Activated B cell treated with CpG ODN at 0.5 μM for 24 hours (primary cell): ENCODE measurements around the gene TRPV3. TPM values are rescaled to one million over a fixed set of nuclear protein-coding genes. Genes with fewer than 3 reads are reported as not detected.

Experiments used
- ATAC-seq: fragments of 200-7000 bp; cut with Tn5 transposase; one replicate; pipeline ENCODE4 v1.10.0; 2021; ENCODE audit warnings: low read depth, mild to moderate bottlenecking, moderate library complexity
- CTCF ChIA-PET: fragments of 350-600 bp; sonication (Branson Sonifier 250); formaldehyde crosslinking; loops from one replicate; lab custom pipeline; 2021; ENCODE audit warnings: antibody characterized with exemption; lab: Charles Lee
- POLR2A ChIA-PET: fragments of 350-600 bp; sonication (Branson Sonifier 250); formaldehyde crosslinking; loops from one replicate; lab custom pipeline; 2021; ENCODE audit warnings: antibody characterized with exemption; lab: Charles Lee
- DNase-seq: peaks from one replicate; pipeline ENCODE4 v3.0.0; 2022
- H3K27ac Mint-ChIP-seq: one replicate; pipeline ENCODE4 v1.8.0; 2020; ENCODE audit warnings: mixed read lengths
- H3K27me3 Mint-ChIP-seq: one replicate; pipeline ENCODE4 v1.8.0; 2021; ENCODE audit warnings: mixed read lengths
- H3K36me3 Mint-ChIP-seq: one replicate; pipeline ENCODE4 v1.8.0; 2021; ENCODE audit warnings: low read depth, mixed read lengths
- H3K4me1 Mint-ChIP-seq: one replicate; pipeline ENCODE4 v1.8.0; 2021; ENCODE audit warnings: mixed read lengths
- H3K4me3 Mint-ChIP-seq: one replicate; pipeline ENCODE4 v1.8.0; 2020; ENCODE audit warnings: mild to moderate bottlenecking, mixed read lengths
- H3K9me3 Mint-ChIP-seq: one replicate; pipeline ENCODE4 v1.8.0; 2020; ENCODE audit warnings: mixed read lengths
- intact Hi-C: fragments of 100-400 bp; cut with micrococcal nuclease; formaldehyde crosslinking; loops from one replicate; pipeline ENCODE4 v1.15.1; 2024
- total RNA-seq: library from RNA; stranded (reverse); gene quantifications from 2 replicates; pipeline ENCODE4 v1.2.3, GENCODE V29; 2022
- TF ChIP-seq, protein P1 (sequence below): fragments of 200-600 bp; IDR thresholded peaks from one replicate; pipeline ENCODE4 v1.8.0; 2022; ENCODE audit warnings: antibody characterized with exemption, mild to moderate bottlenecking

The TRPV3 gene
- total RNA-seq, 1 donor from 2014 or later: 10.2 TPM

DNA sequence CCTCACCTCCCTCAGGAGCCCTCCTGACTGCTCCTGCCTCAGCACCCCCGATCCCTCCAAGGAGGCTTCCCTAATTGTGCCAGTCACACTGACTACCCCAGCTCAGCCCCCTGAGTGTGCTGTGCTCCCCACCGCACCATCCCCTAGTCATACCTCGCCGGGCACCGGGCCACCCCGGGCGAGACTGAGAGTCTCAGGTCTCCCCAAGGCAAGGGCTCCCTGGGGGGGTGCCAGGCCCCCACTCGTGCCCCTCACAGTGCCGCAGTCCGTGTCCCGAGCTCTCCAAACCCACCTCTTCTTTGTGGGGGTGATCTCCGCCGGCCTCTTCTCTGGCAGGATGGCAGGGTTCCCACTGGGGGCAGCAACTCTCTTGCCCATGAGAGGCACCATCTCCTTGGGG, 3.2 kb downstream of the TRPV3 start:
- no peak for ATAC-seq
- TF ChIP-seq, protein P1, sequence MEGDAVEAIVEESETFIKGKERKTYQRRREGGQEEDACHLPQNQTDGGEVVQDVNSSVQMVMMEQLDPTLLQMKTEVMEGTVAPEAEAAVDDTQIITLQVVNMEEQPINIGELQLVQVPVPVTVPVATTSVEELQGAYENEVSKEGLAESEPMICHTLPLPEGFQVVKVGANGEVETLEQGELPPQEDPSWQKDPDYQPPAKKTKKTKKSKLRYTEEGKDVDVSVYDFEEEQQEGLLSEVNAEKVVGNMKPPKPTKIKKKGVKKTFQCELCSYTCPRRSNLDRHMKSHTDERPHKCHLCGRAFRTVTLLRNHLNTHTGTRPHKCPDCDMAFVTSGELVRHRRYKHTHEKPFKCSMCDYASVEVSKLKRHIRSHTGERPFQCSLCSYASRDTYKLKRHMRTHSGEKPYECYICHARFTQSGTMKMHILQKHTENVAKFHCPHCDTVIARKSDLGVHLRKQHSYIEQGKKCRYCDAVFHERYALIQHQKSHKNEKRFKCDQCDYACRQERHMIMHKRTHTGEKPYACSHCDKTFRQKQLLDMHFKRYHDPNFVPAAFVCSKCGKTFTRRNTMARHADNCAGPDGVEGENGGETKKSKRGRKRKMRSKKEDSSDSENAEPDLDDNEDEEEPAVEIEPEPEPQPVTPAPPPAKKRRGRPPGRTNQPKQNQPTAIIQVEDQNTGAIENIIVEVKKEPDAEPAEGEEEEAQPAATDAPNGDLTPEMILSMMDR: no peak
- Mint-ChIP-seq H3K9me3 (no peaks in the 10 kb centered on the region), H3K27ac (no peak overlapping the region), H3K27me3 (peaks cover 8% of the 10 kb centered on the region), H3K4me1 (peaks cover 34% of the 10 kb centered on the region), H3K36me3 (no peaks in the 10 kb centered on the region), H3K4me3 (no peak overlapping the region)
- POLR2A ChIA-PET: no interaction called here
- CTCF ChIA-PET: no interaction called here
- intact Hi-C loops: no loop called here
- no peak for DNase-seq

DNA sequence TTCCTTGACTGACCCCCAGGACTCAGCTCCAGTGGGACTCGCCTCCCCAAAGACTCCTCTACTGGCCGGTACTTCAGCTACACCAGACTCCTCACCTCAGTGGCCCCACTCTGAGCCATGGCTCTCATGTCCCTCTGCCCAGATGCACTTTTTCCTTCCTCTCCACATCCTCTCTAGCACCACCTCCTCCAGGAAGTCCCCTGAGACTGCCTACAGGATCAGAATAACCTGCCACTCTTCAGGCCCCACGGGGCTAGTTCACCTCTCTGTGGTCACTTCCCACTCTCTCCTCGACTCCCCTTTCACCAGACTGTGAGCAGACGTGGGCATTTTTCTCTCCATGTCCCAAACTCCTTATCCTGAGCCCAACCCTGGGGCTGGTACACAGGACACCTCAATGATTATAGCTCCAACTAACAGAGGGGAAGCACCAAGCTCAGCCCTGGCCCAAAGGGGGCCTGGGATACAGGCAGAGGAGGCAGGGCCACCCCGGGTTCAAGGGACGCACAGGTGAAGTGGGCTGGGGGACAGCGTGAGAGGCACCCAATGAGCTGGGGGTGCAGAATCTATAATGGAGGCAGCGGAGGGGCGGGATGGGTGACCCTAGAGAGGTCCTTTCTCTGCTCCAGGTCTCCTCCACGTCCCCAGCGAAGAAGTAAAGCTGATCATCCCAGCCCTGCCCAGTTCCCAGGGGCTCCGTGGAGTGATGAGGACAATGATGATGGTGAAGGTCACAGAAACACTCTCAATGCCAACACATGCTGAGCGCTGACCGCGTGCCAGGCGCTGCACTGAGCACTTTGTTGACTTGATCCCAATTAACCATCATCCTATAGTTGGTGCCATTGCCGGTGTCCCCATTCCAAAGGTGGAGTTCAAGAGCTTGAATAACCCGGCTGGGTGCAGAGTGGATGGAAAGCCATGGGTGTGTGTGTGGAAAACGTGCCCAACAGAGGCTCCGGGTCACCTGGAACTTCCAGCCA, 3.9 kb downstream of the TRPV3 start:
- peaks cover 8% of the 10 kb centered on the region for H3K27me3 Mint-ChIP-seq
- CTCF ChIA-PET: no interaction called here
- POLR2A ChIA-PET: no interaction called here
- ATAC-seq (no peak), DNase-seq (no peak)
- H3K36me3 Mint-ChIP-seq: no peaks in the 10 kb centered on the region
- no peak overlapping the region for H3K4me3 Mint-ChIP-seq
- peaks cover 27% of the 10 kb centered on the region for H3K4me1 Mint-ChIP-seq
- no peak overlapping the region for H3K27ac Mint-ChIP-seq
- H3K9me3 Mint-ChIP-seq: no peaks in the 10 kb centered on the region
- intact Hi-C loops: no loop called here
- TF ChIP-seq, protein P1: no peak

DNA sequence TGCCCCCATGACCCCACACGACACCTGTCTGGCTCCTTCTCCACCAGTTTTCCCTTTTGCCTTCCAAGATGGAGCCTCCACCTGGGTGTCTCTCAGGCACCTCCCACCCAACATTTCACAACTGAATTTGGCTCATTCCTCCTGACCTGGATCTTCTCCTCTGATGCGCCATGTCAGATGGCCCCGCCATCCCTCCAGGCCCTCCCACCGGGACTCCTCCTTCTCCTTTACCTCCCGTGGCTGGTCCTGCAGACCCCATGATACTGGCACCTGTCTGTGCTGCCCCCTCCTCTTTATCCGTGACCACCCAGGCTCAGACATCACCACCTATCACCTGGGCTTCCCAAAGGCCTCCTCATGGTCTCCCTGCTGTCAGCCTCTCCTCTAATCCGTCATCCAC, 4.7 kb downstream of the TRPV3 start:
- DNase-seq (no peak), ATAC-seq (no peak)
- Mint-ChIP-seq H3K36me3 (no peaks in the 10 kb centered on the region), H3K9me3 (no peaks in the 10 kb centered on the region), H3K4me3 (no peak overlapping the region), H3K27ac (no peak overlapping the region), H3K4me1 (peaks cover 19% of the 10 kb centered on the region), H3K27me3 (peaks cover 8% of the 10 kb centered on the region)
- intact Hi-C loops: no loop called here
- POLR2A ChIA-PET: no interaction called here
- TF ChIP-seq, protein P1: no peak
- CTCF ChIA-PET: no interaction called here

DNA sequence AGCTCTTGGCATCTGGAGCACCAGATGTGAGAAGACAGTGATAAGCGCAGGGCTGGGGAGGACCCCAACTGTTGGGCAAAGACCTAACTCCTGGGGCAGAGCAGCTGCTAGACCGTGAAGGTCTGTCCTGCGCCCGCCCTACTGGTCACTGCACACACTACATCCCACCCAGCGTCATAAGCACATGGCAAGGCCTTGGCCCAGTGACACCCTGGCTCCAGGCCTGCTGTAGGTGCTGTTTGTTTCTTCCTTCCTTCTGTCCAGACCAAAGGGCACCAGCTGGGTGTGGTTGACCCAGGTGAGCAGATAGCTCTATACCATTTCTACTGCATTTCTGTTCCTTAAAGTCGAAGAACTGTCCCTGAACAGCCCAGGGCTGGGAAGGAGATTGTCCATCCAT, 6.4 kb downstream of the TRPV3 start:
- CTCF ChIA-PET: no interaction called here
- Mint-ChIP-seq H3K27ac (no peak overlapping the region), H3K36me3 (no peaks in the 10 kb centered on the region), H3K4me3 (no peak overlapping the region), H3K9me3 (no peaks in the 10 kb centered on the region), H3K4me1 (peaks cover 2% of the 10 kb centered on the region), H3K27me3 (peaks cover 8% of the 10 kb centered on the region)
- POLR2A ChIA-PET: no interaction called here
- TF ChIP-seq, protein P1: no peak
- ATAC-seq: no peak
- no peak for DNase-seq
- intact Hi-C loops: no loop called here

DNA sequence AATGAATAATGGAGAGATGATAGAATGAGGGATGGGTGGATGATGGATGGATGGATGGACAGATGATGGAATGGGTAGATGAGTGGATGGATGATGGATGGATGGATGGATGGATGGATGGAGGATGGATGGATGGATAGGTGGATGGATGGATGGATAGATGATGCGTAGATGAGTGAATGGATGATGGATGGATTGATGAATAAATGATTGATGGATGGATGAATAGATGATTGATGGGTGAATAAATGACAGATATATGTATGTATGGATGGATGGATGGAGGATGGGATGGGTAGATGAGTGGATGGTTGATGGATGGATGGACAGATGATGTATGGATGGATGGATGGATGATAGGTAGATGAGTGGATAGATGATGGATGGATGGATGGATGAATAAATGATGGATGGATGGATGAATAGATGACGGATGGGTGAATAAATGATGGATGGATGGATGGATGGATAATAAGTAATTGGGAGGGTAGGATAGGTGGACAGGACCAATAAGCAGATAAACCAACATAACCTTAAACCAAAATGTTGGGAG, 7.9 kb downstream of the TRPV3 start:
- no peaks in the 10 kb centered on the region for H3K4me1 Mint-ChIP-seq
- H3K27me3 Mint-ChIP-seq: peaks cover 2% of the 10 kb centered on the region
- no peaks in the 10 kb centered on the region for H3K36me3 Mint-ChIP-seq
- no peaks in the 10 kb centered on the region for H3K9me3 Mint-ChIP-seq
- no peak overlapping the region for H3K27ac Mint-ChIP-seq
- no peak for ATAC-seq
- H3K4me3 Mint-ChIP-seq: no peak overlapping the region
- TF ChIP-seq, protein P1: no peak
- intact Hi-C loops: no loop called here
- CTCF ChIA-PET: no interaction called here
- POLR2A ChIA-PET: no interaction called here
- DNase-seq: no peak
